Chondrocyte (in vitro differentiated cells): Measurements from ENCODE around the gene P4HA2. TPM values are rescaled to one million over a fixed set of nuclear protein-coding genes. Genes with fewer than 3 reads are reported as not detected.
A peak's percentile ranks its signal among the peaks of the same experiment; 100 is the strongest.

ENCODE experiments used
- DNase-seq: peaks from one replicate; pipeline ENCODE4 v3.0.0; 2021; ENCODE audit warnings: mixed read lengths, low spot score
- H3K27ac Mint-ChIP-seq: one replicate; pipeline ENCODE4 v1.8.0; 2021; ENCODE audit warnings: mild to moderate bottlenecking, moderate library complexity, mixed read lengths; ENCODE audit not compliant: unreplicated experiment
- H3K27me3 Mint-ChIP-seq: 2 replicates; pipeline ENCODE4 v1.8.0; 2021; ENCODE audit warnings: low read depth, mixed read lengths
- H3K36me3 Mint-ChIP-seq: 2 replicates; pipeline ENCODE4 v1.8.0; 2021; ENCODE audit warnings: low read depth, mixed read lengths
- H3K4me1 Mint-ChIP-seq: 2 replicates; pipeline ENCODE4 v1.8.0; 2021; ENCODE audit warnings: low read depth, mild to moderate bottlenecking, mixed read lengths
- H3K4me3 Mint-ChIP-seq: one replicate; pipeline ENCODE4 v1.8.0; 2021; ENCODE audit warnings: mild to moderate bottlenecking, moderate library complexity, mixed read lengths; ENCODE audit not compliant: unreplicated experiment
- H3K9me3 Mint-ChIP-seq: 2 replicates; pipeline ENCODE4 v1.8.0; 2021; ENCODE audit warnings: low read depth, mixed read lengths
- total RNA-seq: library from RNA; stranded (reverse); gene quantifications from 3 replicates; pipeline ENCODE4 v1.2.1, GENCODE V29; 2021
- TF ChIP-seq, protein P1 (sequence below): fragments of 200-600 bp; sonication (generic); IDR thresholded peaks from 2 replicates; pipeline ENCODE4 v1.5.0; 2021; ENCODE audit warnings: antibody characterized with exemption, mild to moderate bottlenecking, moderate library complexity

P4HA2 gene
- total RNA-seq, 1 donor from 2014 or later = 302 TPM

DNA sequence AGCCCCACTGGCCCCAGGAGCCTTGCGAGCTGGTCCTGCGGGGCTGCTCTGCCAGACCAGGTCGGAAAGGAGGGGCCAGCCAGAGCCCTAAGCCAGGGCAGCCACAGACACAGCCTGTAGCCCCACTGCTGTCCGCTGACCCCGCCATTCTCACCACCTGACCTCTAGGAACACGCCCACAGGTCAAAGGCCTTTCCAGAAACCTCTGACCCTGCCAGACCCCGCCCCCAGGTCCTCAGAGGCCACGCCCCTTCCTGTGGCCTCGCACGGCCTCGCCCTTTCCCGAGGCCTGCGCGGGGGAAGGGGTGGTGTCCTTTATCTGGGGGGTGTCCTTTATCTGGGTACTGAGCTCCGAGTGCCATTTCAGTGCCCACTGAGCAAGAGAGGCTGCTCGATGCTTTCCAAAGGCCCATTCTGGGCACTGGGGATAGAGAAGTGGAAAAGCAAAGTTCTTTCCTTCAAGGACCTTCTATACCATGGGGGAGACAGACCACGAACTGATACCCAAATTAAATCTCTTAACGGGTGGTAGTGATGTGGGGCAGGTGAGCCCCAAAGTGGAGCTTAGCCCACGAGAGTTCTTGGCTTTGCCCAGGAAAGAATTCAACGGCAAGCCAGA is 46.5 kb downstream of the P4HA2 start:
- H3K27ac Mint-ChIP-seq = no peak overlapping the region
- TF ChIP-seq, protein P1, sequence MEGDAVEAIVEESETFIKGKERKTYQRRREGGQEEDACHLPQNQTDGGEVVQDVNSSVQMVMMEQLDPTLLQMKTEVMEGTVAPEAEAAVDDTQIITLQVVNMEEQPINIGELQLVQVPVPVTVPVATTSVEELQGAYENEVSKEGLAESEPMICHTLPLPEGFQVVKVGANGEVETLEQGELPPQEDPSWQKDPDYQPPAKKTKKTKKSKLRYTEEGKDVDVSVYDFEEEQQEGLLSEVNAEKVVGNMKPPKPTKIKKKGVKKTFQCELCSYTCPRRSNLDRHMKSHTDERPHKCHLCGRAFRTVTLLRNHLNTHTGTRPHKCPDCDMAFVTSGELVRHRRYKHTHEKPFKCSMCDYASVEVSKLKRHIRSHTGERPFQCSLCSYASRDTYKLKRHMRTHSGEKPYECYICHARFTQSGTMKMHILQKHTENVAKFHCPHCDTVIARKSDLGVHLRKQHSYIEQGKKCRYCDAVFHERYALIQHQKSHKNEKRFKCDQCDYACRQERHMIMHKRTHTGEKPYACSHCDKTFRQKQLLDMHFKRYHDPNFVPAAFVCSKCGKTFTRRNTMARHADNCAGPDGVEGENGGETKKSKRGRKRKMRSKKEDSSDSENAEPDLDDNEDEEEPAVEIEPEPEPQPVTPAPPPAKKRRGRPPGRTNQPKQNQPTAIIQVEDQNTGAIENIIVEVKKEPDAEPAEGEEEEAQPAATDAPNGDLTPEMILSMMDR = no peak
- DNase-seq = no peak
- H3K4me1 Mint-ChIP-seq = peaks cover 25% of the 10 kb centered on the region
- H3K4me3 Mint-ChIP-seq = no peak overlapping the region
- peaks cover 5% of the 10 kb centered on the region for H3K36me3 Mint-ChIP-seq
- no peaks in the 10 kb centered on the region for H3K27me3 Mint-ChIP-seq
- peaks cover 7% of the 10 kb centered on the region for H3K9me3 Mint-ChIP-seq

DNA sequence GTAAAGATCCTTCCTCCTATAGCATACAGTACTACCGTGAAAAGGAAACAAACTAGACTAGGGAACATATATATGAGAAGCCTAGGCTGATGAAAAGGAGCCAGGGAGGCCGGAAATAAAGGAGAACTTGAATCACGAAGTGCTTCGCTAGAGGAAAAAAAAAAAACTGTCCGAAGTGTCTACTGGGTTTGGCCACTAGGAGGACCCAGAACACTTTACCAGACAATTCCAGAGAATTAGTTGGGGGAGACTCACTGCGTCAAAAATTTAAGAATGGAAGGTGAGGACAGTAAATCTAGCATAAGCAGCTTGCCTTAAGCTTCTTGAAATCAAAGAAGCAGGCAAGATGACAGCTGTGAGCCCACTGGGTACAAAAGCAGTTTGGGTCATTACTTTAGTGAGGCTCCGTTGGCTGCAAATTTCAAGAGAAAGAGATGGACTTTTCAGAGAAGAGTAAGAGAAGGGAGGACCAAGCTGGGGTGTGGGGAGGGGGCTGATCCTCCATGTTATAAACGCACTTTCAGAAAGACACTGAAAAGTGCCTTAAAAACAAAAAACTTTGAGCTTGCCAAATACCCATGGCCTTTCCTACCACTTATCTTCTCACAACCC is 47.4 kb downstream of the P4HA2 start:
- H3K36me3 Mint-ChIP-seq = peaks cover 4% of the 10 kb centered on the region
- H3K9me3 Mint-ChIP-seq = peaks cover 7% of the 10 kb centered on the region
- H3K4me3 Mint-ChIP-seq = no peak overlapping the region
- TF ChIP-seq, protein P1 = peak; percentile 93
- no peaks in the 10 kb centered on the region for H3K27me3 Mint-ChIP-seq
- DNase-seq = no peak
- H3K4me1 Mint-ChIP-seq = peaks cover 25% of the 10 kb centered on the region
- peak overlapping the region; percentile 60 for H3K27ac Mint-ChIP-seq

DNA sequence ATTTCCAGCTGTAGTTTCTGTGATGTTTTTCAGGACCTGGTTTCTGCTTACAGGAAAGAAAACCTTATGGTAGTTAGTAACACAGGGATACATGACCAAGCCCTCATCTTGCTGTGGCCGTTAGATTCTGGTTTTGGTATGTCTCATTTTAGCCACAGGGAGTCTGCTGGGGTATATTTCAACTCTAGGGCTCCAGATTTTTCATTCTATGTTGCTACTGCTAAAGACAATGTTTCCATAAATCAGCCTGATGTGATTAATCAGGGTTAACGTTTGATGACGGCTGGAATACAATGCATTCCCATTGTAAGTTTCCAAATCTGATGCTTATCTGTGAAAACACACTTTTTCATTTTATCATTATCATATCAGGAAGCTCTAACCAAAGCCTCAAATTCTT is 48.2 kb downstream of the P4HA2 start:
- TF ChIP-seq, protein P1 = no peak
- no peak overlapping the region for H3K4me3 Mint-ChIP-seq
- DNase-seq = no peak
- H3K27me3 Mint-ChIP-seq = no peaks in the 10 kb centered on the region
- peak overlapping the region; percentile 12 for H3K27ac Mint-ChIP-seq
- H3K9me3 Mint-ChIP-seq = peaks cover 7% of the 10 kb centered on the region
- peaks cover 25% of the 10 kb centered on the region for H3K4me1 Mint-ChIP-seq
- H3K36me3 Mint-ChIP-seq = peaks cover 4% of the 10 kb centered on the region

DNA sequence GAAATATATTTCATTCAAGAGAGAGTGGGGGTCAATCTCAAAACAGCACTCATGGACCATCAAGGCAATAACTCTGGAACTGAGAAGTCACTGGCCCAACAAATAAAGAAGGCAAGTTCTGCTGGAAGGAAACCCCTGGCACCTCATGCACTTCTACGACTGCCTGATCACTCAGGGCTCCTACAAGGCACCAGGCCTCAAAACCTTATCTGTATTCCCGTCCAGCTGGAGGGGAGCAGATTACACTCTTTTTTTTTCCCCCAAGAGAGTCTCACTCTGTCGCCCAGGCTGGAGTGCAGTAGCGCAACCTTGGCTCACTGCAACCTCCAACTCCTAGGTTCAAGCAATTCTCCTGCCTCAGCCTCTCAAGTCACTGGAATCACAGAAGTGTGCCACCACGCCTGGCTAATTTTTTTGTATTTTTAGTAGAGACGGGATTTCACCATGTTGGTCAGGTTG is 49.9 kb downstream of the P4HA2 start:
- Mint-ChIP-seq H3K27ac (no peak overlapping the region), H3K4me3 (no peak overlapping the region), H3K27me3 (peaks cover under 1% of the 10 kb centered on the region), H3K36me3 (no peaks in the 10 kb centered on the region), H3K9me3 (no peaks in the 10 kb centered on the region), H3K4me1 (peaks cover 18% of the 10 kb centered on the region)
- no peak for DNase-seq
- TF ChIP-seq, protein P1 = no peak

DNA sequence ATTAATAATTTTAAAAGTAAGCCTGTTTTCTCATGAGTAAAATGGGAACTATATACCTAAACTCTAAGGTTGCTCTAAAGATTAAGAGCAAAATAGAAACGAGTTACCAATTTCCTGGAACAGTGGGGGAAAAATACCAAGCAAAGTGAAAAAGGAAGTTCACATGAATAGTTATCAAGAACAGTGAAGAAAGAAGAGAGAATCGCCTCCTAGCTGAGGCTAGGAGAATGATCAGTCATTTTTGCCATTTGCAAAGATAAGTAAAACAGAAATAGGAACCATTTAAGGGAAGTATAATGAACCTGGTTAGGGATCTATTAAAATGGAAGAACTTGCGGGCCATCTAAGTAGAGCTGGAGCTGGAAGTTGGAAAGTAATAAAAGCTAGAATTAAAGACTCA is 50.7 kb downstream of the P4HA2 start:
- Mint-ChIP-seq H3K9me3 (no peaks in the 10 kb centered on the region), H3K4me1 (peaks cover 11% of the 10 kb centered on the region), H3K4me3 (no peak overlapping the region), H3K36me3 (peaks cover 2% of the 10 kb centered on the region), H3K27me3 (peaks cover 3% of the 10 kb centered on the region), H3K27ac (no peak overlapping the region)
- no peak for DNase-seq
- TF ChIP-seq, protein P1 = peak; percentile 39
